Activated CD8-positive, alpha-beta memory T cell treated with anti-CD3 and anti-CD28 coated beads, Interleukin-2, amount 50 U/mL, for 48 hours (primary cell): Measurements from ENCODE around the gene CMTR1.
"Not testable (repeated sequence)": the region's sequence is repeated elsewhere in the genome, so short reads cannot be mapped to it uniquely, and the experiment has no call there.

Source experiments
- DNase-seq: peaks from one replicate; pipeline ENCODE4 v3.0.0-alpha.2; 2020

CMTR1 gene, protein sequence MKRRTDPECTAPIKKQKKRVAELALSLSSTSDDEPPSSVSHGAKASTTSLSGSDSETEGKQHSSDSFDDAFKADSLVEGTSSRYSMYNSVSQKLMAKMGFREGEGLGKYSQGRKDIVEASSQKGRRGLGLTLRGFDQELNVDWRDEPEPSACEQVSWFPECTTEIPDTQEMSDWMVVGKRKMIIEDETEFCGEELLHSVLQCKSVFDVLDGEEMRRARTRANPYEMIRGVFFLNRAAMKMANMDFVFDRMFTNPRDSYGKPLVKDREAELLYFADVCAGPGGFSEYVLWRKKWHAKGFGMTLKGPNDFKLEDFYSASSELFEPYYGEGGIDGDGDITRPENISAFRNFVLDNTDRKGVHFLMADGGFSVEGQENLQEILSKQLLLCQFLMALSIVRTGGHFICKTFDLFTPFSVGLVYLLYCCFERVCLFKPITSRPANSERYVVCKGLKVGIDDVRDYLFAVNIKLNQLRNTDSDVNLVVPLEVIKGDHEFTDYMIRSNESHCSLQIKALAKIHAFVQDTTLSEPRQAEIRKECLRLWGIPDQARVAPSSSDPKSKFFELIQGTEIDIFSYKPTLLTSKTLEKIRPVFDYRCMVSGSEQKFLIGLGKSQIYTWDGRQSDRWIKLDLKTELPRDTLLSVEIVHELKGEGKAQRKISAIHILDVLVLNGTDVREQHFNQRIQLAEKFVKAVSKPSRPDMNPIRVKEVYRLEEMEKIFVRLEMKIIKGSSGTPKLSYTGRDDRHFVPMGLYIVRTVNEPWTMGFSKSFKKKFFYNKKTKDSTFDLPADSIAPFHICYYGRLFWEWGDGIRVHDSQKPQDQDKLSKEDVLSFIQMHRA

DNA sequence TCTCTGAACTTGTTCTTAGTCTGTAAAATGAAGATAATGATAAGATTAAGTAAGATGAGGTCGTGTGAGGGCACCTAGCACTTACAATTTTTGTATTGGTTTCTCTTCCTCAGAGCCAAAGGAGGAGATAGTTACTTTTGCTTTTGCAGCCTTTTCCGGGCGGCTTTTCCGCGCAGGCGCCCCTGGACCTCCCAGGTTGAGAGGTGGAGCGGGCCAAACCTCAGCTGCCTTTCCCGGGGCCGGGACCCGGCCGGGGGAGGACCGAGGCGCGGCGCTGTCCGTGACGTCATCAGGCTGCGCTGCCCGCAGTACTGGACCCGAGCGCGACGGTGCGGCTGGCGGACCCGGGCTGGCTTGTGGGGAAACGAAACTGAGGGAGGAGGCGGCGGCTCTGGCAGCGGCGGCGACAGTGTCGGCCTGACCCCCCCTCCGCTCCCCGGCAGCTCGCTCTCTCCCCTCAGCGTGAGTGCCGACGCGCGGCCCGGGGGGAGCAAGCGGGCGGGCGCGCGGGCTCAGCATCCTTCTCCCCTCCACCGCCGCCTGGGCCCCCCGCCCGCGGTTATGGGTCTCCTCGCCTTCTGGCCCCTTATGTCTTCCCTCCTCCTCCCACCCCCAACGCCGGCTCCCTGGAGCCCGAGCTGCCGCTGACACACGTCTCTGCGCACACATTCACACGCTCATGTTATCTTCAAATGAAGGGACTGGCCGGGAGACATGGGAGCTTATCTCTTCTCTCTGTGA, at the start of gene CMTR1:
Gene CMTR1, plus strand, starts transcription at position 306 of the 741 bp plus-strand sequence. CDS start 2,409 bp downstream, outside the sequence.
- DNase-seq, result peak; percentile 99

DNA sequence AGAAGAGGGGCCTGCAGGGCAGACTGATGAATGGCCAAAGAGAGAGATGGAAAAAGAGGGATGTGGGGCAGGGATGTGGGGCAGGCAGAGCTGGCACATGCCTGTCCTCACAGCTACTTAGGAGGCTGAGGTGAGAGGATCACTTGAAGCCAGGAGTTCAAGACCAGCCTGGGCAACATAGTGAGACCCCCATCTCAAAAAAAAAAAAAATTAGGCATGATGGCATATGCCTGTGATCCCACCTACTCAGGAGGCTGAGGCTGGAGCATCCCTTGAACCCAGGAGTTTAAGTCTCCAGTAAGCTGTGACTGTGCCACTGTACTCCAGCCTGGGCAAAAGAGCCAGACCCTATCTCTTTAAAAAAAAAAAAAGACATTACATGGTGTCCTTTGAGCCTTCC, 44.4 kb upstream of the CMTR1 start:
- DNase-seq, result no peak

DNA sequence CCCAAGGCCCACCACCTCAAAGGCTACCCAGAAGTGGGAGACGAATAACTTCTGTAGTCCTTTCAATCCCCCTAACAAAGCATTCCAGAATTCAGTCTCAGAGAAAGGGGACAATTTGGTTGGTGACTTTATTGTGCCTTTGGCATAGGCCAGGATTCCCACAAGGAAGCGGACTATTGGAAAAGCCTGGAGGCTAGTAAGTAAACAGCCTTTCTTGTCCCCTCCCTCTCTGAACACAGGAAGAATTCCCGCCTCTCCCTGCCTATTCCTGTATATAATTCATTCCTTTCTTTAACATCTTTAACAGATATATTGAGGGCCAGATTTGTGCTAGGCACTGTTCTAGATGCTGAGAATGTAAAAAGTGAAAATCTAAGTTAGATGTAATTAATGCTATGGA, 43.2 kb upstream of the CMTR1 start:
- no peak for DNase-seq

DNA sequence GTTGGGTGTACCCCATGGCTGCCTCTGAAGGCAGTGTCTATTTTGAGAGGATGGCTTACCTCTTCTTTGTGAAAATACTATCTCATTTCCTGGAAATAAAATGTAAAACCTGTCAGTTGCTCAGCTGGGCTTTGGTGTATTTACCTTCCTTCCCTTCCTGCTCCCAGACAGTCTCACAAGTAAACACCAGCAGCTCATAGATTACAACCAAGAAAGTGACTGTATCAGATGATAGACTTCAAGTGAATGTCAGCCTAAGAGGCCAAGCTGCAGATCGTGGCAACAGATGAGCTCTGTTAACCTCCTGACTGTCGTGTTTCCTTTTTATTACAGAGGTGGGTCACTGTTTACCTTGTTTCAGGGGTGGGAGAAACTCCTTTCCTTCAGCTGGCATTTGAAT, 41.9 kb upstream of the CMTR1 start:
- DNase-seq, result no peak

DNA sequence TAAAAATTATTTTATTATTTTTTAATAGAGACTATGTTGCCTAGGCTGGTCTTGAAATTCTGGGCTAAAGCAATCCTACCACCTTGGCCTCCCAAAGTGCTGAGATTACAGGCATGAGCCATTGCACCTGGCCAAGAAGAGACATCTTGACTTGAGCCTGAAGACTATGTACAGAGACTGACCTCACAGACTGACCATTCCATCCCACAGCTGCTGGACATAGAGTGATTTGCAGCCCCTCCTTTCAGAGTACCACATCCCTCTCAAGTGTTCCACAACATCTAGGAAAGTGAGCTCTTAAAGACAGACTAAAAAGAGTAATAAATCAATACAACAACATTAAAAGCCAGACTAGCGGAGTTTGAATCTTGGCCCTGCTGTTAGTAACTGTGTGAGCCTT, 40.2 kb upstream of the CMTR1 start:
- no peak for DNase-seq

DNA sequence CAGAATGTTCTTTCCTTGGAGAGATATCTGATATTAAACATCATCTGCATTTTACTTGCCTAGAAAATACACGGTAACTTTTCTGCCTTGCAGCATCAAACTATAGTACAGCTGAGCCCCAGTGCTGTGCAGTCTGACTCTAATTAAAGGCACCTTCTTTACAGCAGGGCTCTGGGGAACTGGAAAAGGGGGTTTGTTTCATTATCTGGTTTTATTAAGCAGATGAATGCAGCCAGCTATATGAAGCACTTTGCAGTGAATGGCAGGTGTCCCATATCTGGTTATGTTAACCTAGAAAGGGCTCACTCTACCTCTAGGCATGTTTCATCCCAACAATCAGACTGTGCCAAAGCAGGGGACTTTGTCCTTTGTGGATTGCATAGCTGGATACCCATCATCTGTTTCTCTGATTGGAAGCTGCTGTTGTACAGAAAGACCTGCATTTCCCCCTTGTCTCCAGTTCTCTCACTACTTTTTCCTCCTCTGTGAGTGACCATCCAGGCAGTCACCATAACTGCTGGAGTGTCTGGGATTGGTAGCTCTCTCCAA, 39.6 kb upstream of the CMTR1 start:
- DNase-seq, result no peak

DNA sequence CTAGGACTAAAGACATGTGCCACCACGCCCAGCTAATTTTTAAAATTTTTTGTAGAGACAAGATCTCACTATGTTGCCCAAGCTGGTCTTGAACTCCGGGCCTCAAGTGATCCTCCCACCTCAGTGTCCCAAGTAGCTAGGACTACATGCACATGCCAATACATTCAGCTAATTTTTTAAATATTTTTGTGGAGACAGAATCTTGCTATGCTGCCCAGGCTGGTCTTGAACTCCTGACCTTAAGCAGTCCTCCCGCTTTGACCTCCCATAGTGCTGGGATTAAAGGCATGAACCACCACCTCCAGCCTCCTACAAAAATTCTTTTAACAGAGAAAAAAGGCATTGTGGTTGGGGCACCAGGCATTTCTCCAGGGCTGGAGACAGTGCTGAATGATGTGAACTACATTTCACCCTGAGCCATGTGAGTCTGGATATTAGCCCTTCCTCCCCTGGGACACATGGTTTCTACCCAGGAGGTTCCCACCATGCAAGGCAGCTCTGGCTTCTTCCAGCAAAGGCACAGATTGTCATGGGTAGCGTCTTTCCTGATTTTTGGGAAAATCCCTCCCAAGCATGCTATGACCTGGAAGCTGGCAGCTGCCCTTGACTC, 36.3 kb upstream of the CMTR1 start:
- DNase-seq, result no peak

DNA sequence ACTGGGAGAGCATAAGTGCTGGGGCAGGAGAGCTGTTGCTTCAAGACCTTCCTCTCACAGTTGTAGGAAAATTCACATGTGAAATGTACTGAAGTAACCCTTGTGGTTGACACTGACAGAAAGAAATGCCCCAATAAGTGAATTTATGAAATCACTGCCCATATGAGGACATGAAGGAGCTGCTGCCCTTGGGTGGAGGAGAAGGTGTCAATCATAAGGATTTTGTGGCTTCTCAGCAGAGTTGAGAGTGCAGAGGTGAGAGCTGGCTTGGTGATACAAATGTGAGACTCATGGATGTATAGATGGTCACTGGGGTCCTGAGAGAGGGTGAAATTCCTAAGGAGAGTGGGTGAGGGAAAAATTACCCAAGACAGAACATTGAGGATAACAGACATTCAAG, 33.9 kb upstream of the CMTR1 start:
- DNase-seq, result no peak

DNA sequence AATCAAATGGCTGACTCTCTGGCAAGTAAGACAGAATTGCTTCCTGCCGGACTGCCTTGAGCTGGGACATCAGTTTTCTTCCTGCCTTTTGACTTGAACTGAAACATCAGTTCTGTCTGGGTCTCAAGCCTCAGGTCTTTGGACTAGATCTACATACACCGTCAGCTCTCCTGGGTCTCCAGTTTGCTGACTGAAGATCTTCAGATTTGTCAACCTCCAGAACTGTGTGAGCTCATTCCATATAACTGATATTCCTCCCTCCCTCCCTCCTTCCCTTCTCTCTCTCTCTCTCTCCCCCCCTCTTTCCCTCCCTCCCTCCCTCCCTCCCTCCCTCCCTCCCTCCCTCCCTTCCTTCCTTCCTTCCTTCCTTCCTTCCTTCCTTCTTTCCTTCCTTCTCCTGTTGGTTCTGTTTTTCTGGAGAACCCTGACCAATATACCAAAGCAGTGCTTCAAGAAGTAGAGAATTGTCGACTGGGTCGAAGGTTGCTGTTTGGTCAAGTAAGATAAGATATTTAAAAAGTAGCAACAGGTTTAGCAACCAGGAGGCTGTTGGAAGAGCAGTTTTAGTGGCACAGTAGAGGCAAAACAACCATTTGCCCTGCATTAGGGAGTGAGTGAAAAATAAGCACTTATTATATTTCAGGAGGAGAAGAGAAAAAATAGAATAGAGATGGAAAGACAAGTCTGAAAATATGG, 33.1 kb upstream of the CMTR1 start:
- DNase-seq, result no peak

DNA sequence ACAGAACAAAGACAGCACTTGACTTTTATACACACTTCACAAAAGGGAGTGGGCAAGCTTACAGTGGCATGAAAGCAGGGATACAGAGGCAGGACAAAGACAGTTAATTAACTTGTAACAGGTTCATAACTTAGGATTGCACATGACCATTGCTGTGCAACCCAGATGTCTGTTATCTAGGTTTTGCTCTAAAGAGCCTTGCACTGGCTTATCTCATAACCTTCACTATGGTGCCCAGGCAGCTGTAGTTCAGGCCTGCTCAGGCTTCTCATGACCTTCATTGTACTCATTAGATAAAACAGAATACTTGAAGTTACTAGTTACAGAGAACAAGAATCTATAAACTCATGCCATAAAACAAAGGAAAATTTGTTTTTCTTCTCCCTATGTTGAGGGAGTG, 31.4 kb upstream of the CMTR1 start:
- DNase-seq, result not testable (repeated sequence)

DNA sequence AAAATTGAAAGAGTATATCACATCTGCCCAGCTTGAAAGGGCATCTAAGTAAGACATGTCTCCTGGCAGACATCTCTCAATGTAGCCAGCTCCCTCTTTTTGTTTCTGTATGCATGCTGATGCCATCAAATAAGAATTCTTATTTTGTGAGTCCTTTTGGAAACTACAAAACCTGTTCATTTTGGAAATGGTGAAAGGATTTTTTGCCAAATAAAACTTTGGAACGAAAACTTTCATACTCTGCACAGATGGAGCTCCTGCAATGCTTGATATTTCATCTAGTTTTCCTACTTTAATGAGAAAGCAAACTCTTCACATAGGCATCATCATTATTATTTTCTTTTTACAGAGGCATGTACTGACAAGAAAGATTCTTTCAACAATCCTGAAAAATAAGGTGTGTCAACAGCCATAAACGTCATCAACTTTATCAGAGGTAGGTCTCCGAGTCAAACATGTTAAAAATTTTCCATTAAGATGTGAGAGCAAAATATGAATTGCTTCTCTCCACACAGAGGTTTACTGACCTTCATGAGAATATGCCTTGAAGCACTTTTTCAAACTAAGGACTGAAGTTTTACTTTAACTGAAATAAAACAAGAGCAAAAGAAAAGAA, 26.2 kb upstream of the CMTR1 start:
- DNase-seq, result no peak

DNA sequence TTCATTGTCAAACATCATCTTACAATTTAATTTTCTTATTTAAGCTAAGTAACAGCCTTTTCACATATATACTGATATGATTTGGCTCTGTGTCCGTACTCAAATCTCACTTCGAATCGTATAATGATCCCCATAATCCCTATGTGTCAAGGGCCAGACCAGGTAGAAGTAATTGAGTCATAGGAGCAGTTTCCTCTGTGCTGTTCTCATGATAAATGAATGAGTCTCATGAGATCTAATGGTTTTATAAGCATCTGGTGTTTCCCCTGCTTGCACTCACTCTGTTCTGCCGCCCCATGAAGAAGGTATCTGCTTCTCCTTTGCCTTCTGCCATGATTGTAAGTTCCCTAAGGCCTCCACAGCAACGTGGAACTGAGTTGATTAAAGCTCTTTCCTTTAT, 25.1 kb upstream of the CMTR1 start:
- no peak for DNase-seq

DNA sequence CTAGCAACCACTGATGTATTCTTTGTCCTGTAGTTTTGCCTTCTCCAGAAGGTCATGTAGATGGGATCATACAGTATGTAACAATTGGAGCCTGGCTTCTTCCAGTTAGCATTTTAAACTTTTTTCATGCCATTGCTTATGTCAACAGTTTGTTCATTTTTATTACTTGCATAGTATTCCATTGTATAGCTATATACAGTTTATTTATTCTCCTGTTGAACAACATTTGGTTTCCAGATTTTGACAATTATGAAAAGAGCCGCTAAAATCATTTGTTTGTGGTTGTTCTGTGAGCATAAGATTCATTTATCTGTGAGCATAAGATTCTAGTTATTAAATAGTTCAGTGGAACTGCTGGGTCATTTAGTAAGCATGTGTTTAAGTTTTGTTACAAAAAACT, 23.5 kb upstream of the CMTR1 start:
- no peak for DNase-seq

DNA sequence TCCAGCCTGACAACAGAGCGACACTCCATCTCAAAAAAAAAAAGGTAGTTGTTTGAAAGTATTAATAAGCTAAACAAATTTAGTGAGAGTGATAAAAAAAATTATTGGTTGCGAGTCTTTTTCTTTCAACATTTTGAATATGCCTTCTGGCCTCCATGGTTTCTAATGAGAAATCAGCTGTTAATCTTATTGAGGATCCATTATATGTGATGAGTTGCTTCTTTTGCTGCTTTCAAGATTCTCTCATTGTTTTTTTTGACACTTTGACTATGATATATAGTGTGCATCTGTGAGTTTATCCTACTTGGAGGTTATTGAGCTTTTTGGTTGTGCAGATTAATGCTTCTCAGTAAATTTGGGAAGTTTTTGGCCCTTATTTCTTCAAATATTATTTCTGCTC, 15.6 kb upstream of the CMTR1 start:
- DNase-seq, result no peak

DNA sequence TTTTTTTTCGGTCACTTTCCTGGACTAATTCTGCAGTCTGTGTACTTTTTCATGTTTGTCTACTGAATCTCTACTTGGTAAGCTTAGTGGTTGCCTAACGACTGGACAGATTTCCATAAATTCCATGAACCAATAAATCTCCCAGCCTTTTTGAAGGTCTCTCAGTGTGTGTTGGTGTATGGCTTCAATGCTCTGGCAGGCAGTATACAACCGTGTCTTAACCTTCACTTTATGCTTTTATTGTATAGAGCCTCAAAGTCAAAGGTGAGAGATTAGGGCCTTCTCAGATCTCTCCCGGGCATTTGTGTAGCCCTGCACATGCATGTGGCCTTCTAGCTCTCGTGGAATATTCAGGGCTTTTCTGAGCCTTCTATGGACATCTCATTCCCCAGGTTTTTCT, 14.3 kb upstream of the CMTR1 start:
- no peak for DNase-seq

DNA sequence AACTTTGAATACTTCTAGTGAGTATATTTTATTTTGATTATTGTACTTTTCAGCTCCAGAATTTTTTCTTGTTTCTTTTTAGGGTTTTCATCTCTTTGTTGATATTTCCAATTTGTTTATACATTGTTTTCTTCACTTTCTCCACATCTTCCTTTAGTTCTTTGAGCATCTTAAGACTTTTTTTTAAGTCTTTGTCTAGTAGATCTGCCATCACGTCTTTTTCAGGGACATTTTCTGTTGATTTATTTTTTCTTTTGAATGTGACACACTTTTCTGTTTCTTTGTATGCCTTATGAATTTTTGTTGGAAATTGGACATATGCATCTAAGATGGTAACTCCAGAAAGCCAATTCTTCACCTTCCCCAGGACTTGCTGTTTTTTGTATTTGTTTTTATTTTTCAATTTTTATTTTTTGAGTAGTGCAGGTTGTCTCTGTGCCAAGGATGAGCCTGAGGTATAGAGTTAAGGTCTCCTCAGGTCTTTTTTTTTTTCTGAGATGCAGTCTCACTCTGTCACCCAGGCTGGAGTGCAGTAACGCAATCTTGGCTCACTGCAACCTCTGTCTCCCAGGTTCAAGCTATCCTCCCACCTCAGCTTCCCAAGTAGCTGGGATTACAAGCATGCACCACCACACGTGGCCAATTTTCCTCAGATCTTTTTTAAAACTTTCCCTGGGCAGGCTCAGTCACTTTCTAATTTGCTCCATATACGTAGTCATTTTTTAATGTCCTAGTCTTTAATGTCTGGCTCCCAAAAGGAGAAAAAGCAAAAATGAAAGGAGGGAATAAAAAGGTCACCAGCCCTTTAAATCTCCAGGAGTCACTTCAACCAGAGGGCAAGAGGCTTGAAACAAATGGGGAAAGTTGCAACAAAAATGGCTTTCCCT, 6.7 kb upstream of the CMTR1 start:
- no peak for DNase-seq

DNA sequence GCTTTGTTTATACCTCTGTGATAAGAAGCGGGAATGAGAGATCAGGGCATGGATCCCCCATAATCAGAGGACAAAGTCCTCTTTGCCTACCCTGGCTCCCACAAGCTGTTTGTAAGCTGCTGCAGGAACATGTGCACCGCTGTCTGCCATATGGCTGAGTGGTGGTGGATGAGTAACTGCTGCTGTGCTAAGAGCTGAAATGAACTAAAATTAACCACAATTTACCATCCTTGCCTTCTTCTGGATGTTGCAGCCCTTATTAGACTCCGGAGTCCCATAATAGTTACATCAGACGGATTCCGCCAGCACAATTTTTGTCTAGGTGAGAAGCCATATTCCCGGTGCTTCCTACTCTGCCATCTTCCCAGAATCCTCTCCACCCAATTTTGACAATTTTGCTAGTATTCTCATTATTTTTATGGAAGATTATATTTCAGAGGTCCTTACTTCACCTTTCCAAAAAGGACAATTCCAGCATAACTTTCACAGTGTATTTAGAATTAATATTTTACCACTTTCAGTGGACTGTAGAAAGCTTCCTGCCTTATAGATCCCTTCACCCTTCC, 6.0 kb upstream of the CMTR1 start:
- no peak for DNase-seq

DNA sequence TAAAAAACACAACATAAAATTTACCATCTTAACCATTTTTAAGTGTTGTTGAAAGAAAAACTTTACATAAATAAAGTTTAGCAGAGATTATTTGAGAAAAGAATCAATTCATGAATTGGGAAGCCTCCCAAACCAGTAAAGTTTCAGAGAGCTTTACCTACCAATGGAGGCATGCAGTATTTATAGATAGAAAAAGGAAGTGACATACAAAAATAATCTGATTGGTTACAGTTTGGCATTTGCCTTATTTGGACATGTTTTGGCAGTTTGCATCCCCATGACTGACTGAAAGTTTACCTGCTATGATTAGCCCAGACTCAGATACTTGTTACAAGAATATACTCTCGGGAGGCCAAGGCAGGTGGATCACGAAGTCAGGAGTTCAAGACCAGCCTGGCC, 3.7 kb upstream of the CMTR1 start:
- DNase-seq, result no peak

DNA sequence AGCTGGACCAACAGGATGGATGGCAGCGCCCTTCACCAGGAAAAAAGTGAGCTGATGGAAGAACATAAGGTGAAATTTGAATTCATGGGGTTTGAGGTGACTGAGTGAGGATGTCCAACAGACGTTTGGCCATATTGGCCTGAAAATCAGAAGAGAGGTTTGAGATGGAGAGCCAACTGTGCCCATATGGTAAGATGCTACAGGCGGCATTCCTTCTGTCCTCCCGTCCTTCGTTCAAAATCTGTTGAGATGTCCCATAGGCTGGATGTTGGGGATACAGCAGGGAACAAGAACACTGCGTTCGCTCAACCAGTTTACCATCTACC, 468 bp upstream of the CMTR1 start:
- no peak for DNase-seq

DNA sequence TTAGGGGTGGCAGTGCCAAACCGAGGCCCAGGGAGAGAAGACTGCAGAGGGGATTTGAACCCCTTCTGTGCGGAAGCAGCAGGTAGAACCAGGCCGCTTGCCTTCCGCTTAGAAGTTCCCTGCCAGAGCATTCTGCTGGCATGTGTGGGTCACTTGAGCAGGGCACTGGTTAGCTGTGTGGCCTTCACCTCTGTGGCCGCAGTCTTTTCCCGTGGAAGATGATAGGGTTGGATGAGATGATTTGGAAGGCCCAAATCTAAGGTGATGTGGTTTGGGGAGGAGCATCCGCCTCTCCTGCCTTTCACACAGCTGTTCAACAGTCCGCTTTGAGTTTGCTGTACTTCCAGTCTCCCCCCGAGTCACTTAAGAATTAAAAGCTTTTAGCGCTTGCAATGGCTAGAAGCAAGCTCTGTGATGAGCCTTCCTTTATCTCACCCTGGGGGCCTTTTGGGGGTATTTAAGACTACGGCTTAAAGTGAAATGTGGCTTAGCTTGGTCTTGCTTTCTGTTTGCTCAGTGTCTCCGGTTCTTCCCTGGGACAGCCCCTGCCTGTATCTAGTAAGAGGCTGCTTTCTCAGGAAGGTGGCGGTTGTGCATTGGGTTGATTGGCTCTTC, 743 bp downstream of the CMTR1 start:
- DNase-seq, result peak; percentile 77
